ENCODE results near the gene HDAC9.
A peak's percentile ranks its signal among the peaks of the same experiment; 100 is the strongest.
"Not testable (repeated sequence)": the region's sequence is repeated elsewhere in the genome, so short reads cannot be mapped to it uniquely, and the experiment has no call there.

HDAC9 gene

DNA sequence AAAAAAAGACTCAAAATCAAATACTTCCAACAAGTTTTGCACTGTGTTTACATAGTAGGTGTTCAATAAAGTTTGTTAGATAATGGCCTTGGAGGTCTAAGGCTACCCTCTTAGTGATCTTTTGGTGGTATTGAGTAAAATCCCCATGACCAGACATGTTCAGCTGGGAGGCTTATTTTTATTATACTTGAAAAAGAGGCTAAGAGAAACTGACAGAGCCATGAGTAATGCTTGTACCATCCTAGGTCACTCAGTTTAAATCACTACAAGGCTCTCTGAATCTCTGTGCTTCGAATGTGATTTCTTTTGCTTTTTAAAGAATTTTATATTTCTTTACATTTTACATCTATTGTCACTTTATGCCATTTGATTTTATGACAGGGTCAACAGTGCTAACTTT is 531.3 kb downstream of the HDAC9 start:
- DNase-seq (ENCODE audit: low read depth), result peak; percentile 65

DNA sequence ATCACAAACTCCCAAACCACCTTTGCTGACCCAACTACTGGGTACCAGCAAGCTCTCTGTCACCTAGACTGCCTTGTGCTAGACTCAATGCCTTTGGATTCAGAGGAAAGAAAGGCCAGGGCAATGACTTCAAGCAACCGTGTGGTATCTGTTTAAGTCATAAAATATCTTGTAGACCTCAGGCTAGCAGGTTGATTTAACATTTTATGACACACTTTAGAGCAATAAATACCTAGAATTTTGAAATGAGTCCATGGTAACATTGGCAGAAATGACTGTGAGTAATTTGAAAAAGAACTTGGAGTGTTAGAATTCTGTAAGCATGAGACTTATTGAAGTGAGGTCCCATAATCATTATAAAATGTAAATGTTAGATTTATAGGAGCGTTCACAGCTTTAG is 534.7 kb downstream of the HDAC9 start:
- peak; percentile 17 for DNase-seq (ENCODE audit: low read depth)

DNA sequence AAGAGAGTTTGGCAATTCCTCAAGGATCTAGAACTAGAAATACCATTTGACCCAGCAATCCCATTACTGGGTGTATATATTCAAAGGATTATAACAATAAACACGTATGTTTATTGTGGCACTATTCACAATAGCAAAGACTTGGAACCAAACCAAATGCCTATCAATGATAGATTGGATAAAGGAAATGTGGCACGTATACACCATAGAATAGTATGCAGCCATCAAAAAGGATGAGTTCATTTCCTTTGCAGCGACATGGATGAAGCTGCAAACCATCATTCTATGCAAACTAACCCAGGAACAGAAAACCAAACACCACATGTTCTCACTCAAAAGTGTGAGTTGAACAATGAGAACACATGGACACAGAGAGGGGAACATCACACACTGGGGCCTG is 537.4 kb downstream of the HDAC9 start:
- not testable (repeated sequence) for DNase-seq (ENCODE audit: low read depth)

DNA sequence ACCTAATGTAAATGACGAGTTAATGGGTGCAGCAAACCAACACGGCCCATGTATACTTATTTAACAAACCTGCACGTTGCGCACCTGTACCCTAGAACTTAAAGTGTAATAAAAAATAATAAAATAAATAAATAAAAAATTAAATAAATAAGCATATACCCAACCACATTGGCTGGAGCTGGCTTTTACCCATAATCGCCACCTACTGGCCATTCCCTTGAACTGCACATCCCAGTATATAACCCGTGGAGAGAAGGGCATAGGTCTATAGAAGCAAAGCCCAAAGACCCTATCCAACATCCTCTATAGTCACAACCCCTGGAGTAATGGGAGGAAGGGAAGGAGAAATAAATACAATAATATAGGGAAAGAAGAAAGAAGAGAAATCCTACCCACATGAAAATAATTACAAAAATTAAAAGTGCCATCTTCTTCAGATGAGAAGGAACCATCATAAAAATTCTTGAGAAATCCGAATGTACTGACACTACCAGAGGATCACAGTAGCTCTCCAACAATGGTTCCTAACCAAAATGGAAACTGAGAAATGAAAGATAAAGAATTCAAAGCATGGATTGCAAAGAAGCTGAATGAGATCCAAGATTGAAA is 556.3 kb downstream of the HDAC9 start:
- DNase-seq (ENCODE audit: low read depth), result peak; percentile 72
